Endodermal cell (in vitro differentiated cells): ENCODE results near the gene CEACAM18. TPM values are rescaled to one million over a fixed set of nuclear protein-coding genes. Genes with fewer than 3 reads are reported as not detected.

ENCODE experiments used
- DNase-seq: peaks from one replicate; pipeline ENCODE4 v3.0.0-alpha.2; 2017
- H3K27ac ChIP-seq: 2 replicates; pipeline ENCODE4 v1.5.1; 2013; ENCODE audit warnings: mild to moderate bottlenecking, low read depth, low read length, moderate library complexity
- H3K27me3 ChIP-seq: 2 replicates; pipeline ENCODE4 v1.6.1; 2013; ENCODE audit warnings: mild to moderate bottlenecking, low read length, moderate library complexity; ENCODE audit not compliant: insufficient read depth, control insufficient read depth, poor library complexity, severe bottlenecking
- H3K36me3 ChIP-seq: 2 replicates; pipeline ENCODE4 v1.7.0; 2013; ENCODE audit warnings: mild to moderate bottlenecking, low read length, moderate library complexity; ENCODE audit not compliant: control insufficient read depth, insufficient read depth
- H3K4me1 ChIP-seq: one replicate; pipeline ENCODE4 v1.7.0; 2013; ENCODE audit warnings: low read length; ENCODE audit not compliant: control insufficient read depth, insufficient read depth
- H3K4me3 ChIP-seq: 2 replicates; pipeline ENCODE4 v1.5.1; 2013; ENCODE audit warnings: mild to moderate bottlenecking, low read length, moderate library complexity
- H3K9ac ChIP-seq: 2 replicates; pipeline ENCODE4 v1.6.1; 2013; ENCODE audit warnings: mild to moderate bottlenecking, low read length, moderate library complexity; ENCODE audit not compliant: poor library complexity, severe bottlenecking; ENCODE audit errors: extremely low read depth
- H3K9me3 ChIP-seq: 2 replicates; pipeline ENCODE4 v1.6.1; 2013; ENCODE audit warnings: mild to moderate bottlenecking, low read length, moderate library complexity; ENCODE audit not compliant: control insufficient read depth
- H3K27ac Mint-ChIP-seq: 2 replicates; pipeline ENCODE4 v1.8.0; 2020; ENCODE audit warnings: mixed read lengths
- H3K27me3 Mint-ChIP-seq: 2 replicates; pipeline ENCODE4 v1.8.0; 2021; ENCODE audit warnings: mild to moderate bottlenecking, mixed read lengths; ENCODE audit not compliant: insufficient read depth
- H3K36me3 Mint-ChIP-seq: 2 replicates; pipeline ENCODE4 v1.8.0; 2020; ENCODE audit warnings: low read depth, mixed read lengths
- H3K4me1 Mint-ChIP-seq: 2 replicates; pipeline ENCODE4 v1.8.0; 2020; ENCODE audit warnings: mixed read lengths
- H3K4me3 Mint-ChIP-seq: 2 replicates; pipeline ENCODE4 v1.8.0; 2020; ENCODE audit warnings: mild to moderate bottlenecking, moderate library complexity, mixed read lengths
- H3K9me3 Mint-ChIP-seq: 2 replicates; pipeline ENCODE4 v1.8.0; 2020; ENCODE audit warnings: mild to moderate bottlenecking, mixed read lengths
- WGBS, 2 experiments: methylation state at CpG; one replicate each; pipeline versions ENCODE4 v1.1.5 to v1.1.7; 2013; ENCODE audit warnings: missing lambda C conversion rate in 2 of 2, mixed read lengths in 1 of 2; ENCODE audit not compliant: insufficient coverage in 1 of 2, insufficient read length in 1 of 2; 5-methylcytosine and 5-hydroxymethylcytosine counted together
- total RNA-seq, 2 donors: library from RNA; stranded (reverse); fragmentation: NEBNext Ultra II Directional in 1 of 2; extraction: Animal tissue kit (Norgen Biotek cat#: 25700) in 1 of 2; gene quantifications; 2 replicates in 1 of 2; 3 replicates in 1 of 2; pipeline ENCODE4 v1.2.1, GENCODE V29; 2021
- TF ChIP-seq, protein P1 (sequence below): fragments of 200-600 bp; sonication (generic); conservative IDR thresholded peaks from 2 replicates; pipeline ENCODE4 v1.5.0; 2021; ENCODE audit warnings: antibody characterized with exemption, mild to moderate bottlenecking

CEACAM18 gene
- total RNA-seq, 2 donors from 2014 or later: not detected

DNA sequence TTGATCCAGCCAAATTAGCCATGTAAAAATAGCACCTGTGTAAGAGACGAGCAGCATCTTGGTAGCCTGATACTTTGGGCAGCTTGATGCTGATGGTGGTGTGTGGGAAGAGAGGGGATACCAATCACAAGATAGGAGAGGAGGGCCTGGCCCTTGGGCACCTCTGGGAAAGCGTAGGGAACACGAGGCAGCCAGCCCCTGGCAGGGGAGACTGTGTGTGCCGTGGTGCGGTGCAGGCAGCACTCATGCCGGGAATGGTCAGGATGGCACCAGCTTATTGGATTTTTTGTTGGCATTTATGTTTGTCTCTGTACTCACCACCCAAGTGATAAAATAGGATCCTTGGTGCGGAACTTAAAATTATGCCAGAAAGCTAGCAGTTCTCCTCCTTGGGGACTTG lies 30.3 kb upstream of the CEACAM18 start:
- Histone ChIP-seq H3K9me3 (peaks cover 5% of the 10 kb centered on the region), H3K27ac (no peak overlapping the region), H3K27me3 (no peaks in the 10 kb centered on the region), H3K4me1 (no peaks in the 10 kb centered on the region), H3K4me3 (no peak overlapping the region), H3K36me3 (no peaks in the 10 kb centered on the region), H3K9ac (no peak overlapping the region)
- DNase-seq: no peak
- Mint-ChIP-seq H3K36me3 (no peaks in the 10 kb centered on the region), H3K27me3 (peaks cover 47% of the 10 kb centered on the region), H3K27ac (no peak overlapping the region), H3K9me3 (peaks cover 8% of the 10 kb centered on the region), H3K4me1 (no peaks in the 10 kb centered on the region), H3K4me3 (no peak overlapping the region)
- whole genome bisulfite sequencing, 2 experiments: 83 to 100% methylated on average over 1 to 7 of the region's 7 CpGs
- TF ChIP-seq, protein P1, sequence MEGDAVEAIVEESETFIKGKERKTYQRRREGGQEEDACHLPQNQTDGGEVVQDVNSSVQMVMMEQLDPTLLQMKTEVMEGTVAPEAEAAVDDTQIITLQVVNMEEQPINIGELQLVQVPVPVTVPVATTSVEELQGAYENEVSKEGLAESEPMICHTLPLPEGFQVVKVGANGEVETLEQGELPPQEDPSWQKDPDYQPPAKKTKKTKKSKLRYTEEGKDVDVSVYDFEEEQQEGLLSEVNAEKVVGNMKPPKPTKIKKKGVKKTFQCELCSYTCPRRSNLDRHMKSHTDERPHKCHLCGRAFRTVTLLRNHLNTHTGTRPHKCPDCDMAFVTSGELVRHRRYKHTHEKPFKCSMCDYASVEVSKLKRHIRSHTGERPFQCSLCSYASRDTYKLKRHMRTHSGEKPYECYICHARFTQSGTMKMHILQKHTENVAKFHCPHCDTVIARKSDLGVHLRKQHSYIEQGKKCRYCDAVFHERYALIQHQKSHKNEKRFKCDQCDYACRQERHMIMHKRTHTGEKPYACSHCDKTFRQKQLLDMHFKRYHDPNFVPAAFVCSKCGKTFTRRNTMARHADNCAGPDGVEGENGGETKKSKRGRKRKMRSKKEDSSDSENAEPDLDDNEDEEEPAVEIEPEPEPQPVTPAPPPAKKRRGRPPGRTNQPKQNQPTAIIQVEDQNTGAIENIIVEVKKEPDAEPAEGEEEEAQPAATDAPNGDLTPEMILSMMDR: no peak

DNA sequence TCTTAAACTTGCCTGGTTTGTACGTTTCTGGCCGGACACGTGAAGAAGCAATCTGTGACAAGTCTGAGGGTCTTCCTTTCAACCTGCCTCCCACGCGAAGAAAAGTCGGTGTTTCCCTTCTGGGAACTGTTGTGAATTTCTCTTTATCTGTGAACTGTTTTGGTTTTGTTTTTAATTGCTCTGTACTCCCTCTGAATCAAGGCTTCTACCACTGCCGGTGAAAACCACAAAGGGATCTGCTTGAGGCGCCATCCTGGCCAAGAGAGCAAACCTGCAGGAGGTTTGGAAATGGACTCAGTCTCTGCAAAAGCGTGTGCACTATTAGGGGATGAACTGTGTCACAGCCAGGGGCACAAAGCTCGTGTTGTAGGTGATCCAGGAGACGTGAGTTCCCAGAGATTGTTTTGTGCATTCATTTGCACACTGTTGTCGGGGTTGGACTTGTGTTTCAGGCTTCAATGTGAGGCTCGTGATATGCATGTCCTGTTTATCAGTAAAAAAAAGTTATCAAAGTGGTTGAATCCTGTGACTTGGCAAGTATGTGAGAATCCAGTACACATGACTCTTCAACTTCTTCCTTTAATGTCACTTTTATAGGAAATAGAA lies 29.8 kb upstream of the CEACAM18 start:
- no peak overlapping the region for H3K4me3 Mint-ChIP-seq

DNA sequence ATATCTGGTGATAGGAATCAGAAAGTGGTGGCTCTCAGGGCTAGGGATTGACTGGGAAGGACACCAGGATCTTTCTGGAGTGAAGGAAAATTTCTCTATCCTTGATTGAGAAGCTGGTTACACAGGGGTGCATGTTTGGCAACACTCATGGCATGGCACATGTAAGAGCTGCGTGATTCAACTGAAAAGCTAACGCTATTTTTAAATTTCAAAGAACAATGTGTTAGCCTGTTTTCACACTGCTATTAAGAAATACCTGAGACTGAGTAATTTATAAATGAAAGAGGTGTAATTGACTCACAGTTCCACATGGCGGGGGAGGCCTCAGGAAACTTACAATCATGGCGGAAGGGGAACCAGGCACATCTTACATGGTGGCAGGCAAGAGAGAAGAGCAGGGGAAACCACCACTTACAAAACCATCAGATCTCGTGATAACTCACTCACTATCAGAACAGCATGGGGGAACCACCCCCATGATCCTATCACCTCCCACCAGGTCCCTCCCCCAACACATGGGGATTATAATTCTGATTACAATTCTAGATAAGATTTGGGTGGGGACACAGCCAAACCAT lies 27.5 kb upstream of the CEACAM18 start:
- Histone ChIP-seq H3K4me1 (no peaks in the 10 kb centered on the region), H3K9ac (no peak overlapping the region), H3K27ac (no peak overlapping the region), H3K9me3 (peaks cover 5% of the 10 kb centered on the region), H3K27me3 (no peaks in the 10 kb centered on the region), H3K36me3 (no peaks in the 10 kb centered on the region), H3K4me3 (no peak overlapping the region)
- TF ChIP-seq, protein P1: no peak
- 79 to 92% methylated on average over 2 to 5 of the region's 5 CpGs for WGBS, 2 experiments
- Mint-ChIP-seq H3K9me3 (peaks cover 10% of the 10 kb centered on the region), H3K36me3 (no peaks in the 10 kb centered on the region), H3K27me3 (peaks cover 34% of the 10 kb centered on the region), H3K27ac (no peak overlapping the region), H3K4me3 (no peak overlapping the region), H3K4me1 (no peaks in the 10 kb centered on the region)
- no peak for DNase-seq

More for the DNA sequence above, 29.8 kb upstream of the CEACAM18 start:
- no peak overlapping the region for H3K9ac ChIP-seq
- Mint-ChIP-seq H3K36me3 (no peaks in the 10 kb centered on the region), H3K9me3 (peaks cover 8% of the 10 kb centered on the region), H3K4me1 (no peaks in the 10 kb centered on the region), H3K27me3 (peaks cover 43% of the 10 kb centered on the region), H3K27ac (no peak overlapping the region)
- H3K4me1 ChIP-seq: no peaks in the 10 kb centered on the region
- H3K9me3 ChIP-seq: peaks cover 5% of the 10 kb centered on the region
- TF ChIP-seq, protein P1: no peak
- H3K27me3 ChIP-seq: no peaks in the 10 kb centered on the region
- H3K27ac ChIP-seq: no peak overlapping the region
- H3K36me3 ChIP-seq: no peaks in the 10 kb centered on the region
- no peak for DNase-seq
- H3K4me3 ChIP-seq: no peak overlapping the region
- WGBS, 2 experiments: 79 to 83% methylated on average over 10 to 13 of the region's 13 CpGs
